Activated T-cell treated with anti-CD3 and anti-CD28 coated beads for 48 hours (primary cell): ENCODE results near the gene TREH.
"Not testable (repeated sequence)": the region's sequence is repeated elsewhere in the genome, so short reads cannot be mapped to it uniquely, and the experiment has no call there.

Experiments used
- DNase-seq: peaks from one replicate; pipeline ENCODE4 v3.0.0-alpha.2; 2020; ENCODE audit warnings: low read depth

The TREH gene

DNA sequence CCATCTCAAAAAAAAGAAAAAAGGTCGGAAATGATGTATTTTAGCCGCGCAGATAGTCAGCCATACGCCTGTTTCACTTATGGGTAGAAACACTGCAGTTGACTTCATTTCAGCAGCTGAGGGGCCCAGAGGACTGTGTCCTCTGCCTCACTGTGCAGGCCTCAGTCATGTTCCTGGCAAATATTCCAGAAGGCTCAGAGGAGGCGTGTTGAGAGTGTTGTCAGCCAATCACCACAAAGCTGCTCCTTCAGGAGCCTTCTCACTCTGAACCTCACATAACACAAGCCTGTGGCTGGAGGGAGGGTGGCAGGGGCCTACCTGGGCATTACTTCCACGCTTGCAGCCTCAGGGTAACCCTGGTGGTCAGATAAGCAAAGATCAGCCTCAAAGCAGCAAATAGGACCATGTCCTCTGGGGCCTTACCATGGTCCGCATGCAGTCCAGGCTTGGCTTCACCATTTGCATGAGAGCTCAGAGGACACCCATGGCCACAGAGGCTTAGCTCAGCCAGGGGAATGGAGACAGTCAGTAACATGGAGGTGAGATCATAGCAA, 17.3 kb upstream of the TREH start:
- DNase-seq, result no peak

DNA sequence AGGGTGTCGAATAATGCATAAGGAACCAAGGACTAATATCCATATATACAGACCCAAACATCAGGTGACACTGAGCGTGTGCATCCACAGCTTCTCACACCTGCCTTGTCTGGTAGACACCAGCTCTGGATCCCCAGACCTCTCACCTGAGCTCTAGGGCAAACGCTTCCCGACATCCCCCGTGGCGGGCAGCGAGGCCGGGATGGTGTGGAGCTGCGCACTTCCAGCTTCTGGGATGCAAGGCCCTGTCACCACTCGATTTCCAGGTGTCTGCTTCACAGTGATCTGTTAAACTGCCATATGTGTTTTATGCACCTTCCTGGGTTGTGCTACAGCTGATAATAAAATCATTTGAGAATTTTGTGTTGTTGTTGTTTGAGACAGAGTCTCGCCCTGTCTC, 15.3 kb upstream of the TREH start:
- DNase-seq, result no peak

DNA sequence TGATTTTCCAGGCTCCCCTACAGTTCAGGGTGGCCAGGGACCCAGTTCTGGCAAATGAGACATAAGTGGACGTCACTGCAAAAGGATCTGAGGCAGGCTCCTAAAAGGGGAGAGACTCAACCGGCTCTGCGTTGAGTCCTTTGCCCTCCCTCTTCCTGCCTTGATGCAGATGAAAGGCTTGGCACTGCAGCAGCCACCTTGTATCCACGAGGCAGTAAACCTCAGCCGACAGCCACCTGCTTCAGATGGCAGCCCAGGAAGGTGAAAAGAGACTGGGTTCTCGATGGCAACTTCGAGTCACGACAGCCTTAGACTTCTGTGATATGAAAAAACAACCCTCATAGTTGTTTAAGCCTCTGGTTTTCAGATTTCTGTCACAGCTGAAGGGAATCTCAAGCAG, 14.7 kb upstream of the TREH start:
- DNase-seq, result no peak

DNA sequence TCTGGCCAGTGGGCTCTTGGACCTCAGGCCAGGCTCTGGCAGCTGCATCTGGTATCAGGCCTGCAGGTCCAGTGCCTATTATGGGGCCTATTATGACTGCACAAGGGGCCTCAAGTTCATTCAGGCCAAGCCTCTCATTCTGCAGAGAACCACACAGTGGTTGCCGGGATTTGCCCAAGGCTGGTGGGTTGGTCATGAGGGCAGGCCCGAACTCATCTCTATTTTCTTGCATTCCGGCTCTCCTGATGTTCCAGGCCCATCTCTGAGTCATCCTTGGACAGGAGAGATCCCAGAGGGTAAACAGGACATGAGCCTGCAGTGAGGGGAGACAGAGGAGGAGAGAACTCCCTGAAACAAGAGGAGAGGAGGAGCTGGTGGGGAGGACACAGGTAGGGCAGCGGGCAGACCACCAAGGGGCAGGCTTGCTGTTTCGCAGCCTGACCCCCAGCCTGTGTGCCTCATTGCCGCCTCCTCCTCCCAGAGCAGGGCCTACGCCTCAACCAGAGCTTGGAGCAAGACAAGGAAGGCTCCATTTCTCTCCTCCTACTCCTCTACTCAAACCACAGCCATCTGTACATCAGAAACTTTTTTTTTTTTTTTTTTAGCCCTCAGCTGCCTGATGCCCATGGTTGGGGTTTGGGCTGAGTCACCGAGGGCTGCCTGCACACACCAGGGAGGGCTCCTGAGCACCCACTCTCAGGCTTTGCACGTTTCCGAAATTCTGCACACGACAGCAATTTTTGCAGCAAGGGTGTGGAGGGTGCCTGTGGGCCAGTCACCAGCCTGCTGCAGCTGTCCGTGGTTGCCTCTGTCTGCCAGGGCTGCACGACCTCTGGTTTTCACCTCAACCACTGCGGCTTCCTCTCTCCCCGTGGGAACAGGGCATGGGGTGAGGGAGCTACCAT, 12.7 kb upstream of the TREH start:
- peak; percentile 63 for DNase-seq

DNA sequence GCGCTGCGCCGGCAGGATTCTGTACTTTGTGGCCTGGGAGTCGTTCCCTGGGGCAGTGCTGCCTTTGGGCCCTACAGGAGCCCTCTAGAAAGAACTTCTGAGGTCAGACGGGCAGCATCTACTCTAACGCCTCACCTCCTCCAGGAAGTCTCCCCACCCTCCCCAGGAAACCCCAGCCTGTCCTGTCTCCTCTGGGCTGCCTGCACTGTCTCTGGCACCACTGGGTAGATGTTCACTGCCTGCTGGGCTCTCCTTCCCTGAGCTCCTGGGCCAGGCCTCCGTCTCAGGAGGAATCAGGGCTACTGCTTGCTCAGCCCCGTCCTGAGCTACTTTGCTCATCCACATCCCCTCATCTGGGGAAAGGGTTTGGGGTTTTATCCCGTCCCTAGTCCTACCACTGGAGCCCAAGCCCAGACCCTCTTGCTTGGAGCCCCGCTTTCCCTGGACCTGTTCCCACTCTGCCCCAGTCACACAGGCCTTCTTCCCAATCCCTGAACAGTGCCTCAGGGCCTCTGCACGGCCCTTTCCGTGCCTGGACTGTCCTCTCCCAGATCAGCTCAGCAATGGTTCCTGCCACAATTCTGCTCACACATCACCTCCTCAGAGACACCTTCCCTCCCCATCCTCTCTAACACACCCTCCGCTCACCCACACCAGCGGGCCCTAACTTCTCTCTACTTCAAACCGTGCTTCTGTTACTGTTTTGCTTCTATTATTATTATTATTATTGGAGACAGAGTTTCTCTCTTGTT, 11.3 kb upstream of the TREH start:
- DNase-seq, result no peak

DNA sequence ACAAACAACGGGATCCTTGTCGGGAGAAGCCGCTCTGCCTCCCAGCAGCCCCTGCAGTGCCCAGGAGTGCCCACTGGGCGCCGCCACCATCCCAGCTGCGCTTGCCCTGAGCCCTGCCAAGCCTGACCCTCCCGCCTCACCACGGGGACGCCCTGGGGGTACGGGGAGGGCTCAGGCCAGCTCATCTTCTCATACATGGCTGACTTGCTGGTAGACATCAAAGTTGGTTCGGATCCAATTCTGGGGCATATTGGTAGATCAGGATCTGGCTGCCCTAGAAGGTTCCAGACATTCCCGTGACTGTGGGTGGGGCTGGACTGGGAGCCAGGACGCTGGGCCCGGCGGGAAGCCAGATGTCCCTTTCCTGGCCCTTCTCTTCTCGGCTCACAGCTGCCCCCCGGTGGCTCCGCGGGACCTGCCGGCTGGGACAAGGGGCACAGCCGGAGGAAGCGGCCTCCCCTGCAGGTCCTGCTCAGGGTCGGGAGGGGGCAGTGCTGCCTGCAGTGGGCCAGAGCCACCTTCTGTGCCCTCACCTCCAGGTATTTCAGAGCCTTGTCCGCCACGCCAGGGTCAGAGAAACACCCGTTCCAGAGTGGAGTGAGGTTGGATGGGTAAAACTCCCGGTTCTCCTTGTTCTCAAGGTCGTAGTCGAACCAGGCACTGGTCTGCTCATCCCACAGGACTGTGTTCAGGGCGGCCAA, 10.6 kb upstream of the TREH start:
- DNase-seq, result peak; percentile 81

DNA sequence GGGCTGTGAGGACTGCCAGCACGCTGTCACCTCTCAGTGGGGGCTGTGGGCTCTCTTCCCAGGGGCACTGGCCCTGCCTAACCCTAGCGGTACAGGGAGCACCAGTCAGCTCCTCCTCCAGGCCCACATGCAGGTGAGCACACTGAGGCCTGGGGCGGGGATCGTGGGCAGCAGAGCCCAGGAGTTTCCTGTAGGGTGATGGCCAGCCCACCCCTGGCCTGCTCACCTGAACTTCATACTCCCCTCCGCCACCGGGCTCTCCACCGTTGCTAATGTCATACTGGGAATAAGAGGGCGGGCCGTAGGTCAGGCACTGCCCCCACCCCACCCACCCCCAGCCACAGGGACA, 10.0 kb upstream of the TREH start:
- no peak for DNase-seq

DNA sequence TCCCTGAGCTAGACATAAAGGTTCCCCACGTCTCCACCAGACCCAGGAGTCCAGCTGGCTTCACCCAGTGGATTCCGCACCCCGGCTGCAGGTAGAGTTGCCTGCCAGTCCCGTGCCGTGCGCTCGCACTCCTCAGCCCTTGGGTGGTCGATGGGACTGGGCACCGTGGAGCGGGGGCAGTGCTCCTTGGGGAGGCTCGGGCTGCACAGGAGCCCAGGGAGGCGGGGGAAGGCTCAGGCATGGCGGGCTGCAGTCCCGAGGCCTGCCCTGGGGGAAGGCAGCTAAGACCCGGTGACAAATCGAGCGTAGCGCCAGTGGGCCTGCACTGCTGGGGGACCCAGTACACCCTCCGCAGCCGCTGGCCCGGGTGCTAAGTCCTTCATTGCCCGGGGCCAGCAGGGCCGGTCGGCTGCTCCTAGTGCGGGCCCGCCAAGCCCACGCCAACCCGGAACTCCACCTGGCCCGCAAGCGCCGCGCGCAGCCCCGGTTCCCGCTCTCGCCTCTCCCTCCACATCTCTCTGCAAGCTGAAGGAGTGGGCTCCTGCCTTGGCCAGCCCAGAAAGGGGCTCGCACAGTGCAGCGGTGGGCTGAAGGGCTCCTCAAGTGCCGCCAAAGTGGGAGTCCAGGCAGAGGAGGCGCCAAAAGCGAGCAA, 9.5 kb upstream of the TREH start:
- DNase-seq, result no peak

DNA sequence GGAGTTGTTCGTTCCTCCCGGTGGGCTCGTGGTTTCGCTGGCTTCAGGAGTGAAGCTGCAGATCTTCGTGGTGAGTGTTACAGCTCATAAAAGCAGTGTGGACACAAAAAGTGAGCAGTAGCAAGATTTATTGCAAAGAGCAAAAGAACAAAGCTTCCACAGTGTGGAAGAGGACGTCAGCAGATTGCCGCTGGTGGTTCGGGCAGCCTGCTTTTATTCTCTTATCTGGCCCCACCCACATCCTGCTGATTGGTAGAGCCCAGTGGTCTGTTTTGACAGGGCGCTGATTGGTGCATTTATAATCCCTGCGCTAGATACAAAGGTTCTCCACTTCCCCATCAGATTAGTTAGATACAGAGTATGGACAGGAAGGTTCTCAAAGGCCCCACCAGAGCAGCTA, 8.9 kb upstream of the TREH start:
- not testable (repeated sequence) for DNase-seq

DNA sequence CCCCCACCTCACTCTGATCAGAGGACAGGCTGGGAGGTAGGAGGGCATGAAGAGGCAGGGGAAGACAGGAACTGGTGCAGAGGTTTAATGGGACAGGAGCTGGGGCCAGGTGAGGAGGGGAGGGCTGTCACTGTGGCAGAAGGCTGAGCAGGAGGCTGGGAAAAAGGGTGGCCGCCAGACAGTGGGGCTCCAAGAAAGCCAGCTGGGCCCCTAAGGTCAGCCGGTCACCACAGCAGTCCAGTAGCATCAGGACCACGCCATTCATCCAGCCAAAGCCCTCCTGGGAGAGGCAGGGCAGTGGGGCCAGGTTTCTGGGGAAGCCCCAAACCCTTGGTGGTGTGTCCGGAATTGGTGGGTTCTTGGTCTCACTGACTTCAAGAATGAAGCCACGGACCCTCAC, 8.5 kb upstream of the TREH start:
- DNase-seq, result no peak

DNA sequence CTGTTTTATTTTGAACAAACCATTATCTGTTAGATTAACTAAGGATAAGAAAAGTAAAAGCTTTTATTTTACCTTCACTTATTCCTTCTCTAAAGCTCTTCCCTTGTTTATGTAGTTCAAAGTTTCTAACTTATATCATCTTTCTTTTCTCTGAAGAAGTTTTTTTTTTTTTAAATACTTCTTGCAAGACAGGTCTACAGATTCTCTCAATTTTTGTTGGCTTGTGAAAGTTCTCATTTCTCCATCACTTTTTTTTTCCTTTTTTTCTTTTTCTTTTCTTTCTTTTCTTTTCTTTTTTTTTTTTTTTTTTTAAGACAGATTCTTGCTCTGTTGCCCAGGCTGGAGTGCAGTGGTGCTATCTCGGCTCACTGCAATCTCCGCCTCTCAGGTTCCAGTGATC, 4.7 kb upstream of the TREH start:
- no peak for DNase-seq

DNA sequence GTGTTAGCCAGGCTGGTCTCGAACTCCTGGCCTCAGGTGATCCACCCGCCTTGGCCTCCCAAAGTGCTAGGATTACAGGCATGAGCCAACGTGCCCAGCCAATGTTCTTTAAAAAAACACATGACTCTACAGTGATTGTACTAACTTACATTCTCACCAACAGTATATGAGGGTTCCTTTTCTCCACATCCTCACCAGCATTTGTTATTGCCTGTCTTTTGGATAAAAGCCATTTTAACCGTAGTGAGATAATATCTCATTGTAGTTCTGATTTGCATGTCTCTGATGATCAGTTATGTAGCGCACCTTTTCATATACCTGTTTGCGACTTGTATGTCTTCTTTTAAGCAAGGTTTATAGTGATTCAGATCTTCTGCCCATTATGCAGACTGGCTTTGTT, 3.5 kb upstream of the TREH start:
- not testable (repeated sequence) for DNase-seq

DNA sequence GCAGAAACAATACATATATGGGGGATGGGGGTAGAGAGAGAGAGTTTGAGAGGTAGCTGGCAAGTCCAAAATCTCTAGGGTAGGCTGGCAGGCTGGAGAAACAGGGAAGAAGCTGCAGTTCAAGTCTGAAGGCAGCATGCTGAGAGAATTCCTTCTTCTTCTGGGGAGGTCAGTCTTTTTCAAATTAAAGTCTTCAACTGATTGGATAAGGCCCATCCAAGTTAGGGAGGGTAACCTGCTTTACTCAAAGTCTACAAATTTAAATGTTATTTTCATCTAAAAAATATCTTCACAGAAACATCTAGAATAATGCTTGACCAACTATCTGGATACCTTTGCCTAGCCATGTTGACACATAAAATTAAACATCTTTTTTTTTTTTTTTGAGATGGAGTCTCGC, 2.9 kb upstream of the TREH start:
- DNase-seq, result no peak

DNA sequence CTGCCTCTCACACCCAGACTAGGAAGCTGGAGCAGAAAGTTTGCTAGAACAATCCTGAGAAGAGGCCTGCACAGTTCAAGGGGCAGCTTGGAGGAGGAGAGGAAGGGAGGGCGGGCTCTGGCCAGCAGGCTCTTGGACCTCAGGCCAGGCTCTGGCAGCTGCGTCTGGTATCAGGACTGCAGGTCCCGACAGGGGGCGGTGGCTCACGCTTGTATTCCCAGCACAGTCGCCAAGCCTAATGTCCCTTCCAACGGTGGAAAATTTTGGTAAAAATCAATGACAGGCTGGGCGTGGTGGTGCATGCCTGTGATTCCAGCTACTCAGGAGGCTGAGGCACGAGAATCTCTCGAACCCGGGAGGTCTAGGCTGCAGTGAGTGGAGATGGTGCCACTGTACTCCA, 542 bp downstream of the TREH start:
- not testable (repeated sequence) for DNase-seq

DNA sequence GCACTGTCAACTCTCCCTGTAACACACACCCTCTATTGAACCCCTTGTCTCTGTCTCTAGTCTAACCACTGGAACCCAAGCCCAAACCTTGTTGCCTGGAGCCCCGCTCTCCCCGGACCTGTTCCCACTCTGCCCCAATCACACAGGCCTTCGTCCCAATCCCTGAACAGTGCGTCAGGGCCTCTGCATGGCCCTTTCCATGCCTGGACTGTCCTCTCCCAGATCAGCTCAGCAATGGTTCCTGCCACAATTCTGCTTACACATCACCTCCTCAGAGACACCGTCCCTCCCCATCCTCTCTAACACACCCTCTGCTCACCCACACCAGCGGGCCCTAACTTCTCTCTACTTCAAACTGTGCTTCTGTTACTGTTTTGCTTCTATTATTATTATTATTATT, 1.5 kb downstream of the TREH start:
- no peak for DNase-seq

DNA sequence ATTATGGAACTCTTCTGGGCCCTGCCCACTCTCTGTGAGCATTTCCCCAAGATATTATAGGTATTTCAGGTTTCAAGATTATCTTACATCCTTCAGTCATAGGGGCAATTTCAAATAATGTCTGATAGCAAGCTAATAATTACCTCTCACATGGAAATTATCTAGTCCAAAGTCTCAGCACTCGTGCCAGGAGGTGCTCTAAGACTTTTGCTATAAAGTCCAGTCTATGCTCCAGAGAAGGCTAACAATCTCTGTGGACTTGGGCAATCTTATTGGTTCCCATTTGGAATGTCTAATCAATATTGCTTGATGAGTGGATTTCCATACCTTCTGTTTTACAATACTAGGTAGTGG, 5.4 kb downstream of the TREH start:
- DNase-seq, result no peak

DNA sequence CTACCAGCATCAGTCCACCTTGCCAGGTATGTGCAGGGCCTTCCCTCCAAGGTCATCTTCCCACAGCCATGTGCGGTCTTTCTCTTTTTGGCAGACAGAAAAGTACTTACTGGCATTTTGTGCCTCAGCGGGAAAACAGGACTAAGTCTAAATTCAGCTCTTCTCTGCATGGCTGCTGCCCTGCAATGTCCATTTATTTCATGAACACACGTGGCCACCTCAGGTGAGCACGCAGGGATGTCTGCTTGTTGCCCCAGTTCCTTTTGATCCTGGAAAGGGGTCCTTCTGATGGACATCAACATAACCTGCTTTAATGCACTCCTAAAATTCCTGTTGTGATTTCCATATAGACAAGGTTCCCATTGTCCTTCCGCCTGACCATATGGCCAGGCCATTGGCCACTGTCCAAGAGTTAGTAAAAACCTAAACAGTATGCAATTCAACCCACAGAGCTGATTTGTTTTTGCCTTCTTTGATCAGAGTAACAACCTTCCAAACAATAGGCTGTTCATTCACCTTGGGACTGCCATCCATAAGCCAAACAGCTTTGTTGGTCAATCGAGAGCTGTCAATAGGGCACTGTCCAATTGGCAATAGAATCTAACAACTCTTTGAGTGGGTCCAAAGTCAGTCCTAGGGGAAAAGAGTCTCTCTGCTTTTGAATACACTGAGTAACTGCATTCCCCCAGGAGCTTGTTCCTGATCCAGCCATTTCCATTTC, 5.9 kb downstream of the TREH start:
- DNase-seq, result no peak

DNA sequence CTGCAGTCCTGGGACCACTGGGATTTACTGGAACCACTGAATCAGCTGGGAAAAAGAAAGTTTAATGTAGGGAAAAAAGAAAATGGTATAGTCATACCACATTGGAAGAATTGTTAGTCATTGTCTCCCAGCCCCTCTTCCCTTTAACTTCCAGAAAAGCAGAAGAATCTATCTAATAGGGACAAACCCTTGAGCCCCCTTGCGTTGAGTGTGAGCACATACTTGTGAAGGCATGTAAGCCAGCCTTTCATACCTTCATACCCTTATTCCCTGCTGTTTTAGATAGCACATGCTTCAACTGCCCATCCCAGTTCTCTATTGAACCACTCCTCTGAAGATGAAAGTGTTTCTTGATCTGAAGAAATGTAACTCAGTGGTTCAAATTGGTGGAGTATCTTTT, 6.6 kb downstream of the TREH start:
- DNase-seq, result no peak

DNA sequence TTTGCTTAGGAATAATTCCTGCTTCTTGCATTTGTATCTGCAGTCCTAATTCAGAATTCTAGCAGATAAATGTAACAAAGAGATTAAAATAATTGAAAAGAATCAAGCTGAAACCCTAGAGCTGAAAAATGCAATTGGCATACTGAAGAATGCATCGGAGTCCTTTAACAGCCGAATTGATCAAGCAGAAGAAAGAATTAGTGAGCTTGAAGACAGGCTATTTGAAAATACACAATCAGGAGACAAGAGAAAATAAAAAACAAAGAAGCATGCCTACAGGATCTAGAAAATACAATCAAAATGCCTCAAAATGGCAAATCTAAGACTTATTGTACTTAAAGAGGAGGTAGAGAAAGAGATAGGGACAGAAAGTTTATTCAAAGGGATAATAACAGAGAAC, 8.2 kb downstream of the TREH start:
- no peak for DNase-seq

DNA sequence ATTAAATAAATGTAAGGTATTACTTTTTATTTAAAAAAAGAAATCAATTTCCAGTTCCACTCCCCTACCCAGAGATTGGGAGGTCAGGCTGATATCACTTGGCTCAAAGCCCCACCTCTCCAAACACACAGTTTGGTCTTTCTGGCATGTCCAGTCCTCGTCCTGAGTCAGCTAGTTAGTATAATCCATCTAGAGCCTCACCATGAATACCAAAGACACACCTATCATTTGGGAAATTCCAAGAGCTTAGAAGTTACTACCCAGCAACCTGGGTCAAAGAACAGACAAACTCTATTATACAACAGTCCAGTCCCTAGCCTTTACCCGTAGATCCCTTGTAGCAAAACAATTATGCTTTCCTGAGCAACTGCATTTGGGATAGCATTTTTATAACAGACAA, 9.4 kb downstream of the TREH start:
- DNase-seq, result no peak

DNA sequence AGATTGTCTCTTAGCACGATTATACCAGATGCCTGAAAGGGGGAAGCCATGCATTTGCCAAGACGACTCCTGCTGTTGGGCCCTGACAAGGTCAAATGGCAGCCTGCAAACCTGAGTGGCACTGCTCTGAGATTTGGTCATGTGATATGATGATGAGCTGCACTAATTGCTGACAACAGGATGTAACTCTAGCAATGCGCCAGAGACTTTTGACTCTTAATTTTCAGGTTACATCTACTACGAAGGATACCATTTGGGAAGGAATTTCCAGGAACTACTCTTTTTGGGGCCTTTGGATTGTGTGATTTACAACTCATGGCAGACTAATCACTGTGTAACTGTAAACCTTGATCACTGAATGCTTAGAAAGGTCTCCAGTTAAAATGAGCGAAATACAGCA, 13.1 kb downstream of the TREH start:
- no peak for DNase-seq

DNA sequence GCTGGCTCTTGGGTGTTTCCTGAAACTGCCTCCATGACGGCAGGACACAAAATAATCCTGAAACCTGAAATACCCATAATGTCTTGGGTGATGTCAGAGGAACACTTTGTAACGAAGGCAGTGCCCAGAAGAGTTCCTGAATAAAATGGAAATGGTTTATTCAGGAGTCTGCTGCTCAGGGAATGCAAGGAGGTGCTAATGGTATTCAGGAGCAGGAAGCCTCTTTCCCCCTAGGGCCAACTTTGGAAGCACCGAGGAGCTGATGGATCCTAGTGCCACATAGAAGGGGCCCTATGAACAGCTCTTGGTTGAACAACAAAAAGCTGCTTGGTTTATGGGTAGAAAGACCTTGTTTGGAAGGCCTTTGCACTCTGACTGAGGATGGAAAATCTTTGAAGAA, 15.5 kb downstream of the TREH start:
- DNase-seq, result no peak
